ENCODE results near the gene BET1L. TPM values are rescaled to one million over a fixed set of nuclear protein-coding genes. Genes with fewer than 3 reads are reported as not detected.

Gene BET1L
- 9.6 and 16.2 TPM in 2 replicates for total RNA-seq (ENCODE audit: low replicate concordance)

- DNase-seq (ENCODE audit: low read depth), result peak; percentile 98
- peak within 1 kb of the TSS; percentile 80 for H3K4me3 ChIP-seq (ENCODE audit: low read depth, low read length)
- no peak for TF ChIP-seq CTCF (IDR thresholded peaks at IDR 0.05; ENCODE audit: insufficient read depth, low read length)
Measured at GRCh38 chr11:207208-207862, at the start of gene BET1L, which contains the start of gene RIC8A. Gene BET1L (minus strand): TSS chr11:207399. CDS start chr11:207321, 78 bp downstream. Gene RIC8A (plus strand): TSS chr11:207708. CDS start chr11:208855, 1,147 bp downstream.

- DNase-seq (ENCODE audit: low read depth), result no peak
- no peak for TF ChIP-seq CTCF (IDR thresholded peaks at IDR 0.05; ENCODE audit: insufficient read depth, low read length)
- H3K4me3 ChIP-seq (ENCODE audit: low read depth, low read length), result no peak overlapping the region
Measured at GRCh38 chr11:255816-256215, 48.6 kb upstream of the BET1L start.

GRCh38 chr11:255176-255575 is 48.0 kb upstream of the BET1L start:
- no peak for TF ChIP-seq CTCF (IDR thresholded peaks at IDR 0.05; ENCODE audit: insufficient read depth, low read length)
- DNase-seq (ENCODE audit: low read depth), result peak; percentile 45
- H3K4me3 ChIP-seq (ENCODE audit: low read depth, low read length), result no peak overlapping the region

GRCh38 chr11:253886-254270 is 46.7 kb upstream of the BET1L start:
- no peak overlapping the region for H3K4me3 ChIP-seq (ENCODE audit: low read depth, low read length)
- TF ChIP-seq CTCF (IDR thresholded peaks at IDR 0.05; ENCODE audit: insufficient read depth, low read length), result no peak
- no peak for DNase-seq (ENCODE audit: low read depth)

GRCh38 chr11:253160-253885 is 46.1 kb upstream of the BET1L start:
- no peak for TF ChIP-seq CTCF (IDR thresholded peaks at IDR 0.05; ENCODE audit: insufficient read depth, low read length)
- no peak overlapping the region for H3K4me3 ChIP-seq (ENCODE audit: low read depth, low read length)
- no peak for DNase-seq (ENCODE audit: low read depth)

GRCh38 chr11:252666-253065 is 45.5 kb upstream of the BET1L start:
- no peak for TF ChIP-seq CTCF (IDR thresholded peaks at IDR 0.05; ENCODE audit: insufficient read depth, low read length)

More at GRCh38 chr11:252666-253065, 45.5 kb upstream of the BET1L start:
- H3K4me3 ChIP-seq (ENCODE audit: low read depth, low read length), result no peak overlapping the region
- no peak for DNase-seq (ENCODE audit: low read depth)
